Left ventricle myocardium inferior (tissue), 1 donor: ENCODE measurements around the gene KDM7A. TPM values are rescaled to one million over a fixed set of nuclear protein-coding genes. Genes with fewer than 3 reads are reported as not detected.
A peak's percentile ranks its signal among the peaks of the same experiment; 100 is the strongest.

Experiments
- DNase-seq: peaks from one replicate; pipeline ENCODE4 v3.0.0-alpha.2; 2020
- H3K27ac ChIP-seq: fragments of 200-600 bp; replicated peaks from 2 replicates; pipeline ENCODE4 v1.8.0; 2021
- H3K27me3 ChIP-seq: fragments of 200-600 bp; 2 replicates; pipeline ENCODE4 v1.8.0; 2021; ENCODE audit warnings: low read depth
- H3K36me3 ChIP-seq: fragments of 200-600 bp; 2 replicates; pipeline ENCODE4 v1.8.0; 2021
- H3K4me1 ChIP-seq: fragments of 200-600 bp; 2 replicates; pipeline ENCODE4 v1.8.0; 2021
- H3K4me3 ChIP-seq: fragments of 200-600 bp; 2 replicates; pipeline ENCODE4 v1.8.0; 2021; ENCODE audit warnings: mild to moderate bottlenecking, moderate library complexity
- H3K9me3 ChIP-seq: fragments of 200-600 bp; replicated peaks from 2 replicates; pipeline ENCODE4 v1.8.0; 2021
- intact Hi-C: fragments of 100-400 bp; cut with micrococcal nuclease; formaldehyde crosslinking; loops from one replicate; pipeline ENCODE4 v1.11.0; 2022
- total RNA-seq: library from RNA; stranded (reverse); fragmentation: NEBNext Ultra II Directional; extraction: Animal tissue kit (Norgen Biotek cat#: 25700); gene quantifications from one replicate; pipeline ENCODE4 v1.2.1, GENCODE V29; 2021
- TF ChIP-seq, protein P1 (sequence below): fragments of 200-600 bp; IDR thresholded peaks from 2 replicates; pipeline ENCODE4 v1.8.0; 2021; ENCODE audit warnings: antibody characterized with exemption, mild to moderate bottlenecking, borderline replicate concordance
- donor health status: DM: no; HTN: yes; CAD: no; lungs with severe emphysema.

The KDM7A gene
- total RNA-seq, 1 donor from 2014 or later: 8.2 TPM

DNA sequence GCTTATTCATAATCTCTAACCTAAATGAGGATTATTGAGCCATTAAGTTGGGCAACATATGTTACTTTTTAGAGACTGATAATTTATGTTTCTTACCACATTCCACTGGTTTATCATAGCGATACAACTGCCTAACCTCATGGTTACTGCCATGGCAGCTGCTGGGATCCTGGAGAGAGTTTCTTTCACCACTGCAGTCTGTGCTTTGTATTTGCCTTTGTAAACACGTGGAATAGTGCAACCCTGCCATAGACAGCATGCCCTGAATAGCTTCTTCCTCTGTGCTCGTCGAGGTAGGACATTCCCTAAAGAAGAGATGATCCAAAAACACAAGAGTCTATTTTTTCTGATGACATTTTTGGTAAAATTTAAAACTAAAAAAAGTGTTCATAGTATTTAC is 80.3 kb downstream of the KDM7A start:
- H3K4me1 ChIP-seq: no peaks in the 10 kb centered on the region
- H3K4me3 ChIP-seq: no peak overlapping the region
- no peak overlapping the region for H3K27ac ChIP-seq
- TF ChIP-seq, protein P1, sequence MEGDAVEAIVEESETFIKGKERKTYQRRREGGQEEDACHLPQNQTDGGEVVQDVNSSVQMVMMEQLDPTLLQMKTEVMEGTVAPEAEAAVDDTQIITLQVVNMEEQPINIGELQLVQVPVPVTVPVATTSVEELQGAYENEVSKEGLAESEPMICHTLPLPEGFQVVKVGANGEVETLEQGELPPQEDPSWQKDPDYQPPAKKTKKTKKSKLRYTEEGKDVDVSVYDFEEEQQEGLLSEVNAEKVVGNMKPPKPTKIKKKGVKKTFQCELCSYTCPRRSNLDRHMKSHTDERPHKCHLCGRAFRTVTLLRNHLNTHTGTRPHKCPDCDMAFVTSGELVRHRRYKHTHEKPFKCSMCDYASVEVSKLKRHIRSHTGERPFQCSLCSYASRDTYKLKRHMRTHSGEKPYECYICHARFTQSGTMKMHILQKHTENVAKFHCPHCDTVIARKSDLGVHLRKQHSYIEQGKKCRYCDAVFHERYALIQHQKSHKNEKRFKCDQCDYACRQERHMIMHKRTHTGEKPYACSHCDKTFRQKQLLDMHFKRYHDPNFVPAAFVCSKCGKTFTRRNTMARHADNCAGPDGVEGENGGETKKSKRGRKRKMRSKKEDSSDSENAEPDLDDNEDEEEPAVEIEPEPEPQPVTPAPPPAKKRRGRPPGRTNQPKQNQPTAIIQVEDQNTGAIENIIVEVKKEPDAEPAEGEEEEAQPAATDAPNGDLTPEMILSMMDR: no peak
- H3K9me3 ChIP-seq: no peaks in the 10 kb centered on the region
- H3K27me3 ChIP-seq: no peaks in the 10 kb centered on the region
- intact Hi-C loops: no loop called here
- DNase-seq: no peak
- H3K36me3 ChIP-seq: peaks cover 96% of the 10 kb centered on the region

DNA sequence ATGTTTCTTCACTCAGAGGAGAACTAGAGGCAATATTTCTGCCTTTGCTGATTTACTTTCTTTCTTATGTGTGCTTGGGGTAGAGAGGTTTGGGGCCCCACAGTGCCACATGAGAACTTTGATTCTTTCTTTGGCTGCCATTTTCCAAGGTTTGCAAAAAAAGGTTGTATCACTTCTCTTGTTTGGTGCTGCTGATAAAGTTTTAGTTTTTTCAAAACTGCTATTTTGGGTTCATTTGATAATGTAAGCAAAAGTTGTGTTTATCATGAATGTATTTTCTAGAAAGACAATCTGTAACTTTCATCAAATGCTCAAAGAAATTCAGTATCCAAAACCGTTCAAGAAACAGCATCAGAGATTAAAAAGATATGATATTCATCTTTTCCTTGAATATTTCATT is 83.4 kb downstream of the KDM7A start:
- no peaks in the 10 kb centered on the region for H3K9me3 ChIP-seq
- TF ChIP-seq, protein P1: no peak
- no peaks in the 10 kb centered on the region for H3K27me3 ChIP-seq
- no peak for DNase-seq
- H3K27ac ChIP-seq: no peak overlapping the region
- no peaks in the 10 kb centered on the region for H3K4me1 ChIP-seq
- peaks cover 88% of the 10 kb centered on the region for H3K36me3 ChIP-seq
- intact Hi-C loops: no loop called here
- no peak overlapping the region for H3K4me3 ChIP-seq

DNA sequence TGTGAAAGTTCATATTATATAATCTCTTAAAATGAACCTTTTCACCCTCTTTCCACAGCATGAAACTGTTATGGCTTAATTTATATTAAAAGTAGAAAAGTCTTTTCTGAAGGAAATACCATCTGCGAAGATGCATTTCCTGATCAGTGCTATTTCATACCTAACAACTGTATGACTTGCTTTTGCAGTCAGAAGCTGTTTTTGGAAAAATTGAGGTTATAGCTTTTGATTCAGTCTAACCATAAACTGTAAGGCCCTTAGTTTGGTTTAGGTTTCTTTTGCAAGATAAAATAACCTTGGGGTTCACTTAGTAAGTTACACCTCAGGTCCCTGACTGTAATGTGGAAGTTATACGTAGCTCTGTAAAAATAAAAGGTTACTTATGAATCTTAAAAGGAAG is 91.3 kb downstream of the KDM7A start:
- peaks cover 23% of the 10 kb centered on the region for H3K36me3 ChIP-seq
- H3K4me3 ChIP-seq: no peak overlapping the region
- peaks cover 7% of the 10 kb centered on the region for H3K4me1 ChIP-seq
- H3K27me3 ChIP-seq: no peaks in the 10 kb centered on the region
- no peak for DNase-seq
- intact Hi-C loops: no loop called here
- H3K9me3 ChIP-seq: no peaks in the 10 kb centered on the region
- TF ChIP-seq, protein P1: no peak
- H3K27ac ChIP-seq: peak overlapping the region; percentile 24

DNA sequence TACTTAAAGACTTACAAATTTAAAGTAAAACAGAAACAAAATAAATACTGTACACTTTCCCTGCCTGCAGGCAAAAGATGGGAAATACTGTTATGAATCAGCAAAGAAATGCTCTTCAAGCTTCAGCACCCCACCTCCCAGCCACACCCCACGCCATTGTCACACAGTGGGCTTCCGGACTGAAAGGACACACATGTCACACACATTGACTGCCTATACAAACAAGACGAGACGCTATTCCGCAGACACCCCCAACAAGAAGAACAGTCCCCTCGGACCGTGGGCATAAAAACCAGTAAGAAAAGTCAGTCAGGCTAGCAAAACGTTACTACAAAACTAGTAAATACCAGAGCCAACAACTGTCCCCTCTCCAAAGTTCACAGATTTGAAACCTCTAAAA is 91.8 kb downstream of the KDM7A start:
- intact Hi-C loops: no loop called here
- Histone ChIP-seq H3K4me1 (peaks cover 7% of the 10 kb centered on the region), H3K9me3 (no peaks in the 10 kb centered on the region), H3K4me3 (no peak overlapping the region), H3K27me3 (no peaks in the 10 kb centered on the region), H3K27ac (peak overlapping the region; percentile 24), H3K36me3 (peaks cover 20% of the 10 kb centered on the region)
- TF ChIP-seq, protein P1: no peak
- peak; percentile 18 for DNase-seq

DNA sequence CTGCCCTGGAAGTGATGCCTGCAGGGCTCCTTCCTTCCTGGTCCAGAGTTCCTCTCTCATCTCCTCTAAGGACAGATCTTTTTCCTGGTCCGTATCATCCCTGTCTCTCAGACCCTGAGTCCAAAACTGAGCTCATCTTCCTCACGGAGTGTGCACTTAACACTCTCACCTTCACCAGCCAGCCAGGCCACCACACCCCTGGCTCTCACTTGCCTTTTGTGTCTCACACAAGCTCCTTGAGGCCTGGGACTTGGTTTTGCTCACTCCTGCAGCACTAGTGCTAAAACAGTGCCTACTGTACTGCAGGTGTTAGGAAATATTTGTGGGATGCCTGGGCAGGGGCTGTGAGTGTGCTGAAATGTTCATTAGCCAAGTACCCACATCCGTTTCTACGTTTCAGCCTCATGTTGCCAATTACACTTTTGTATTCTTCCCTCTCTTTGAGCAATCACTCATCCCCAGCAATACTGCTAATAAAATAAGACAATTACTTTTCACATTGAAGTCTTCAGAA is 92.6 kb downstream of the KDM7A start:
- Histone ChIP-seq H3K27me3 (no peaks in the 10 kb centered on the region), H3K27ac (no peak overlapping the region), H3K4me1 (peaks cover 7% of the 10 kb centered on the region), H3K9me3 (no peaks in the 10 kb centered on the region), H3K36me3 (peaks cover 16% of the 10 kb centered on the region), H3K4me3 (no peak overlapping the region)
- TF ChIP-seq, protein P1: no peak
- no peak for DNase-seq
- intact Hi-C loops: no loop called here
